Muscle layer of colon (tissue), 2 donors: ENCODE measurements around the gene ZNF747.

Source experiments
- H3K27ac ChIP-seq: one replicate; pipeline ENCODE4 v1.7.0; 2013; ENCODE audit warnings: low read depth, mild to moderate bottlenecking, low read length, moderate library complexity
- H3K27me3 ChIP-seq, 2 donors: one replicate each; pipeline ENCODE4 v1.7.0; 2013; ENCODE audit warnings: low read length in 2 of 2, mild to moderate bottlenecking in 2 of 2; ENCODE audit not compliant: insufficient read depth in 2 of 2, control insufficient read depth in 1 of 2
- H3K36me3 ChIP-seq: one replicate; pipeline ENCODE4 v1.7.0; 2013; ENCODE audit warnings: mild to moderate bottlenecking, low read length; ENCODE audit not compliant: insufficient read depth
- H3K4me1 ChIP-seq: one replicate; pipeline ENCODE4 v1.7.0; 2013; ENCODE audit warnings: mild to moderate bottlenecking, low read length; ENCODE audit not compliant: insufficient read depth
- H3K4me3 ChIP-seq, 2 donors: one replicate each; pipeline ENCODE4 v1.7.0; 2013; ENCODE audit warnings: low read length in 2 of 2, low read depth in 1 of 2, mild to moderate bottlenecking in 1 of 2, moderate library complexity in 1 of 2
- H3K9ac ChIP-seq: one replicate; pipeline ENCODE4 v1.7.0; 2013; ENCODE audit warnings: low read length
- H3K9me3 ChIP-seq: one replicate; pipeline ENCODE4 v1.7.0; 2013; ENCODE audit warnings: mild to moderate bottlenecking, low read length
- donor health status: abdominal sarcoma.
- donor health status: Adenocarcinoma of cecum.

The ZNF747 gene

GRCh38 chr16:30567160-30567990 is 32.7 kb upstream of the ZNF747 start:
- Histone ChIP-seq H3K9me3 (no peaks in the 10 kb centered on the region), H3K36me3 (no peaks in the 10 kb centered on the region), H3K9ac (no peak overlapping the region), H3K4me3 (no peak overlapping the region), H3K27ac (no peak overlapping the region), H3K4me1 (peaks cover 8% of the 10 kb centered on the region), H3K27me3 (no peaks in the 10 kb centered on the region)

- H3K36me3 ChIP-seq: no peaks in the 10 kb centered on the region
- H3K27ac ChIP-seq: no peak overlapping the region
- no peak overlapping the region for H3K4me3 ChIP-seq
These were observed 31.9 kb upstream of the ZNF747 start for GRCh38 chr16:30566531-30566930.

GRCh38 chr16:30565984-30566383 is 31.3 kb upstream of the ZNF747 start:
- H3K9ac ChIP-seq: no peak overlapping the region
- H3K4me3 ChIP-seq: no peak overlapping the region
- no peaks in the 10 kb centered on the region for H3K36me3 ChIP-seq
- H3K9me3 ChIP-seq: no peaks in the 10 kb centered on the region
- H3K27ac ChIP-seq: no peak overlapping the region
- peaks cover 5% of the 10 kb centered on the region for H3K4me1 ChIP-seq
- no peaks in the 10 kb centered on the region for H3K27me3 ChIP-seq

More at GRCh38 chr16:30566531-30566930, 31.9 kb upstream of the ZNF747 start:
- Histone ChIP-seq H3K9me3 (no peaks in the 10 kb centered on the region), H3K27me3 (no peaks in the 10 kb centered on the region), H3K9ac (no peak overlapping the region), H3K4me1 (peaks cover 5% of the 10 kb centered on the region)

DNA sequence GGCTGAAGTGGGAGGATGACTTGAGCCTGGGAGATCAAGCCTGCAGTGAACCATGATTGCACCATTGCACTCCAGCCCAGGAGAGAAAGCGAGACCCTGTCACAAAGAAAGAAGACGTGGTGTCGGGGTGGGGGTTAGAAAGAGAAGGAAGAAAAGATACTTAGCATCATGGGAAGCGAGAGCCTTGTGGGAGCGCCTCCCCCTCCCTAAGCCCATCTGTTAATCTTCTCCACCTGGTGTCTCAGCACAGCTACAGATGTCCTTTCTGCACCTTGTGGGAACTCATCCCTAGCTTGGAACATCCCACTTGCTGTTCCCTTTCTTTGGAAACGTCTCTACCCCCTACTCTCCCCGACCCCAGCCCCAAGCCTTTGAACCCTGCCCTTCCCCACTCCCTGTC is 30.9 kb upstream of the ZNF747 start:
- no peak overlapping the region for H3K4me3 ChIP-seq
- no peaks in the 10 kb centered on the region for H3K36me3 ChIP-seq
- no peaks in the 10 kb centered on the region for H3K27me3 ChIP-seq
- peaks cover 5% of the 10 kb centered on the region for H3K4me1 ChIP-seq
- no peak overlapping the region for H3K9ac ChIP-seq
- no peak overlapping the region for H3K27ac ChIP-seq
- H3K9me3 ChIP-seq: no peaks in the 10 kb centered on the region

DNA sequence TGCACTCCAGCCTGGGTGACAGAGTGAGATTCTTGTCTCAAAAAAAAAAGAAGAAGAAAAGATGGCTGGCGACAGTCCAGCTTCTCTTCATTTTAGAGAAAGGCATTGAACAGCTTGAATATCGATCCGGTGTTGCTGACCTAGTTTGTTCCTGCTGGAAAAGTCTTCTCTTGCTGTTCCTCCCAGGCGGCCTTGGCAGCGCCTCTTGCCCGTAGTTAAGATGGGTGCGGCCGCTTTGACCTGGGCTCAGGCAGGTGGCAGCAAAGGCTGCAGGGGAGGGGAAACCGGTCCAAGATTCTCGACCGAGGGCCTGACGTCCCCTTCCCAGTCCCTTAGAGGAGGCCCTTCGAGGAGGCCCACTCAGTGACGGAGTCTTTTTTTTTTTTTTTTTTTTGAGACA is 27.4 kb upstream of the ZNF747 start:
- Histone ChIP-seq H3K4me3 (no peak overlapping the region), H3K27ac (no peak overlapping the region)

GRCh38 chr16:30561089-30561816 is 26.6 kb upstream of the ZNF747 start:
- Histone ChIP-seq H3K27ac (peak overlapping the region; percentile 12), H3K4me3 (peak overlapping the region; percentile 49 to 68), H3K27me3 (no peaks in the 10 kb centered on the region), H3K9ac (peak overlapping the region; percentile 39), H3K4me1 (peaks cover 6% of the 10 kb centered on the region), H3K36me3 (no peaks in the 10 kb centered on the region), H3K9me3 (no peaks in the 10 kb centered on the region)

More for the DNA sequence above, 27.4 kb upstream of the ZNF747 start:
- Histone ChIP-seq H3K9ac (no peak overlapping the region), H3K27me3 (no peaks in the 10 kb centered on the region), H3K36me3 (no peaks in the 10 kb centered on the region), H3K4me1 (peaks cover 4% of the 10 kb centered on the region), H3K9me3 (no peaks in the 10 kb centered on the region)

DNA sequence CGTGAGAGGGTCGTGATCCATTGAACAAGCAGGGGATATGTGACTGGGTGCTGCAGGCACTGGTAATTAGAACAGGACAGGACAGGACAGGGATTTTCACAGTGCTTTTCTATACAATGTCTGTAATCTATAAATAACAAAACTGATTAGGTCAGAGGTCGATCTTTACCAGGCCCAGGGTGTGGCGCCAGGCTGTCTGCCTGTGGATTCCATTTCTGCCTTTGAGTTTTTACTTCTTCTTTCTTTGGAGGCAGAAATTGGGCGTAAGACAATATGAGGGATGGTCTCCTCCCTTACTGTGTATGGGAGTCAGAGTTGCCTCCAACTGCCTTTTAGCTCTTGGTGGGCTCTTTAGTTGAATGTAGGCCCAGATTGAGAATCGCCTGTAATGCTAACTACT is 25.0 kb upstream of the ZNF747 start:
- Histone ChIP-seq H3K36me3 (peaks cover 4% of the 10 kb centered on the region), H3K27me3 (no peaks in the 10 kb centered on the region), H3K4me3 (no peak overlapping the region), H3K9me3 (no peaks in the 10 kb centered on the region), H3K27ac (no peak overlapping the region), H3K4me1 (peaks cover 6% of the 10 kb centered on the region), H3K9ac (no peak overlapping the region)

GRCh38 chr16:30558789-30559377 is 24.2 kb upstream of the ZNF747 start:
- Histone ChIP-seq H3K4me3 (peak overlapping the region in 1 of 2 donors; percentile 63), H3K36me3 (peaks cover 12% of the 10 kb centered on the region), H3K27ac (peak overlapping the region; percentile 95), H3K9ac (no peak overlapping the region), H3K4me1 (peaks cover 6% of the 10 kb centered on the region), H3K27me3 (no peaks in the 10 kb centered on the region), H3K9me3 (no peaks in the 10 kb centered on the region)

- H3K4me1 ChIP-seq: peaks cover 6% of the 10 kb centered on the region
- peak within 1 kb of the TSS; percentile 64 for H3K9ac ChIP-seq
- peak within 1 kb of the TSS; percentile 95 for H3K27ac ChIP-seq
- peaks cover 17% of the 10 kb centered on the region for H3K36me3 ChIP-seq
- H3K27me3 ChIP-seq: no peaks in the 10 kb centered on the region
- H3K4me3 ChIP-seq: peak within 1 kb of the TSS; percentile 81 to 83
- no peaks in the 10 kb centered on the region for H3K9me3 ChIP-seq
These were observed 23.5 kb upstream of the ZNF747 start, which contains the start of gene ZNF764 for GRCh38 chr16:30557957-30558788. Gene ZNF764, minus strand, starts transcription at chr16:30558374. Its CDS starts 192 bp downstream, at chr16:30558182.

DNA sequence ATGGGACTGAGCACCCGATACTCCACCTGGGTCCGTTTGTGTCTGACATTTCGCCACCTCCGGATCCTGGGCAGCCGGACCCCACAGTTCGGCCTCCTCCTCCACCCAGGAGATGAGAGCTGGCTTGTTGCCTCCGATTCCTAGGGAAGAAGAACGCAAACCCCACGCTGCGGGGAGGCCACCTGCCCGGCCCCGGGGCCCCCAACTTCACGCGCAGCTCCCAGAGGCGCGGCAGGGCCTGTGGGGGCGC is 23.0 kb upstream of the ZNF747 start:
- Histone ChIP-seq H3K9ac (peak overlapping the region; percentile 64), H3K4me1 (peaks cover 6% of the 10 kb centered on the region), H3K36me3 (peaks cover 17% of the 10 kb centered on the region), H3K27me3 (no peaks in the 10 kb centered on the region), H3K9me3 (no peaks in the 10 kb centered on the region), H3K27ac (peak overlapping the region; percentile 95), H3K4me3 (peak overlapping the region; percentile 81 to 83)

DNA sequence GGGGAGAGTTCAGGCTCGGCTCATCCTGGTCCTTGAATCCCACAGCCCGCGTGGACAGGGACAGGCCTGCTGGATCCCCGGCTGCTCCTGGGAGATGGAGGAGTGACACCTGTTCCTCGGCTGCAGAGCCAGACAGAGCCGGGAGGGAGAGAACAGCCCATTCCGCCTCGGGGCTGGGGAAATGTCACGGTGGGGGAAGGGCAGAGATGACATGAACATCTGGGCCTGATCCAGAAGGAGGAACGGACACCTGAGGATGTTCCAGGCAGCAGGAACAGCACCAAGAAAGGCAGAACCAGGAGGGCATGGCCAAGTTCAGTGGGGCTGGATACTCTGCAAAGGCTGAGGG is 21.4 kb upstream of the ZNF747 start:
- Histone ChIP-seq H3K27ac (no peak overlapping the region), H3K4me3 (no peak overlapping the region)

More for the DNA sequence above, 21.4 kb upstream of the ZNF747 start:
- H3K9me3 ChIP-seq: no peaks in the 10 kb centered on the region
- H3K27me3 ChIP-seq: no peaks in the 10 kb centered on the region
- peaks cover 6% of the 10 kb centered on the region for H3K4me1 ChIP-seq
- peaks cover 17% of the 10 kb centered on the region for H3K36me3 ChIP-seq
- no peak overlapping the region for H3K9ac ChIP-seq
